Left ventricle myocardium inferior (tissue), 1 donor: ENCODE data around the gene KRT77. TPM values are rescaled to one million over a fixed set of nuclear protein-coding genes. Genes with fewer than 3 reads are reported as not detected.

Source experiments
- DNase-seq: peaks from one replicate; pipeline ENCODE4 v3.0.0-alpha.2; 2020
- H3K27ac ChIP-seq: fragments of 200-600 bp; replicated peaks from 2 replicates; pipeline ENCODE4 v1.8.0; 2021
- H3K27me3 ChIP-seq: fragments of 200-600 bp; 2 replicates; pipeline ENCODE4 v1.8.0; 2021; ENCODE audit warnings: low read depth
- H3K36me3 ChIP-seq: fragments of 200-600 bp; 2 replicates; pipeline ENCODE4 v1.8.0; 2021
- H3K4me1 ChIP-seq: fragments of 200-600 bp; 2 replicates; pipeline ENCODE4 v1.8.0; 2021
- H3K4me3 ChIP-seq: fragments of 200-600 bp; 2 replicates; pipeline ENCODE4 v1.8.0; 2021; ENCODE audit warnings: mild to moderate bottlenecking, moderate library complexity
- H3K9me3 ChIP-seq: fragments of 200-600 bp; replicated peaks from 2 replicates; pipeline ENCODE4 v1.8.0; 2021
- intact Hi-C: fragments of 100-400 bp; cut with micrococcal nuclease; formaldehyde crosslinking; loops from one replicate; pipeline ENCODE4 v1.11.0; 2022
- total RNA-seq: library from RNA; stranded (reverse); fragmentation: NEBNext Ultra II Directional; extraction: Animal tissue kit (Norgen Biotek cat#: 25700); gene quantifications from one replicate; pipeline ENCODE4 v1.2.1, GENCODE V29; 2021
- TF ChIP-seq, protein P1 (sequence below): fragments of 200-600 bp; IDR thresholded peaks from 2 replicates; pipeline ENCODE4 v1.8.0; 2021; ENCODE audit warnings: antibody characterized with exemption, mild to moderate bottlenecking, borderline replicate concordance
- donor health status: DM: no; HTN: yes; CAD: no; lungs with severe emphysema.

KRT77 gene
- total RNA-seq, 1 donor from 2014 or later, result not detected

DNA sequence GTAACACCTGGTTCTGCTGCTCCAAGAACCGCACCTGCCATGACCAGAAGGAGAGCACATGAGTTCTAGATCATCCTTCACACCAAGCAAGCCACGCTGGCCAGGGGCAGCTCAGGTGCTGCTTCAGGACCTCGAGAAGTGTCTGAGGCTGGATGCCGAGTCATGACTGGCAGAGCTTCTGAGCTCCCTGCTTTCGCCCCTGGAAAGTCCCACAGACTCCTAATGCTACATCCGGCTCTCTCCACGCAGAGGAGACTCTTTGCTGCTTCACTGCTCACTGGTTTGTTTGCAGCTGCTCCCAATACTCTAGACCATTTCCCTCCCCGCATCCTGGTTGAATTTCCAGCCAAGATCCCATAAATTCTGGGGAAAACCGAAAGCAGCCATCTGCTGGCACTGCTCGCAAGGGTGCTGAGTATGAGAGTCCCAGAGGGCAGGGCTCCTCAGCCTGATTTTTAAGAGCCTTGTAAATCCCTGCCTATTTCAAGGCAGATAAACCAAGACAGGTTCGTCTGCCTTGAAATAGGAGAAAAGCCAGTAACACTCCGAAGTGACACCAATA is 52.7 kb downstream of the KRT77 start:
- Histone ChIP-seq H3K4me3 (no peak overlapping the region), H3K36me3 (no peaks in the 10 kb centered on the region), H3K27me3 (peaks cover 35% of the 10 kb centered on the region), H3K4me1 (peaks cover 7% of the 10 kb centered on the region), H3K27ac (no peak overlapping the region), H3K9me3 (no peaks in the 10 kb centered on the region)
- intact Hi-C loops, result no loop called here
- no peak for DNase-seq
- TF ChIP-seq, protein P1, sequence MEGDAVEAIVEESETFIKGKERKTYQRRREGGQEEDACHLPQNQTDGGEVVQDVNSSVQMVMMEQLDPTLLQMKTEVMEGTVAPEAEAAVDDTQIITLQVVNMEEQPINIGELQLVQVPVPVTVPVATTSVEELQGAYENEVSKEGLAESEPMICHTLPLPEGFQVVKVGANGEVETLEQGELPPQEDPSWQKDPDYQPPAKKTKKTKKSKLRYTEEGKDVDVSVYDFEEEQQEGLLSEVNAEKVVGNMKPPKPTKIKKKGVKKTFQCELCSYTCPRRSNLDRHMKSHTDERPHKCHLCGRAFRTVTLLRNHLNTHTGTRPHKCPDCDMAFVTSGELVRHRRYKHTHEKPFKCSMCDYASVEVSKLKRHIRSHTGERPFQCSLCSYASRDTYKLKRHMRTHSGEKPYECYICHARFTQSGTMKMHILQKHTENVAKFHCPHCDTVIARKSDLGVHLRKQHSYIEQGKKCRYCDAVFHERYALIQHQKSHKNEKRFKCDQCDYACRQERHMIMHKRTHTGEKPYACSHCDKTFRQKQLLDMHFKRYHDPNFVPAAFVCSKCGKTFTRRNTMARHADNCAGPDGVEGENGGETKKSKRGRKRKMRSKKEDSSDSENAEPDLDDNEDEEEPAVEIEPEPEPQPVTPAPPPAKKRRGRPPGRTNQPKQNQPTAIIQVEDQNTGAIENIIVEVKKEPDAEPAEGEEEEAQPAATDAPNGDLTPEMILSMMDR, result no peak

DNA sequence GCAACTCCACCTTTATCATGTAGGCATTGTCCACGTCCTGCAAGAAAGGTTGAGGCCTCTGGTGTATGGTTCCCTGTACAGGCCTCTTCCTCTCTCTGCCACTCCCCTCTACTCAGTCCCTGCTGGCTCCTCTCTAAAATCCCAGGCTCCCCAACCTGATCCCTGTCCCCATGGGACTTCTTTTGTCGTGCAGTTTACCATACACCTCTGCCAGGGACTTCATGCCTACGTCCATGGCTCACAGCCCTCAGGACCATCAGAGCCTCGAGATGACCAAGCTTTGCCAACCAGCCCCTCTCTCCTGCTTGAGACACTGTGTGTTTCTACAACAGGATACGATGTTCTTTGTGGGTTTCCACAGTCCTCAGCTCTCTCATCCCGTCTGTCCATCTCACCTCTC is 54.3 kb downstream of the KRT77 start:
- Histone ChIP-seq H3K4me1 (no peaks in the 10 kb centered on the region), H3K9me3 (no peaks in the 10 kb centered on the region), H3K27ac (no peak overlapping the region), H3K4me3 (no peak overlapping the region), H3K36me3 (no peaks in the 10 kb centered on the region), H3K27me3 (peaks cover 32% of the 10 kb centered on the region)
- no peak for DNase-seq
- TF ChIP-seq, protein P1, result no peak
- intact Hi-C loops, result no loop called here

DNA sequence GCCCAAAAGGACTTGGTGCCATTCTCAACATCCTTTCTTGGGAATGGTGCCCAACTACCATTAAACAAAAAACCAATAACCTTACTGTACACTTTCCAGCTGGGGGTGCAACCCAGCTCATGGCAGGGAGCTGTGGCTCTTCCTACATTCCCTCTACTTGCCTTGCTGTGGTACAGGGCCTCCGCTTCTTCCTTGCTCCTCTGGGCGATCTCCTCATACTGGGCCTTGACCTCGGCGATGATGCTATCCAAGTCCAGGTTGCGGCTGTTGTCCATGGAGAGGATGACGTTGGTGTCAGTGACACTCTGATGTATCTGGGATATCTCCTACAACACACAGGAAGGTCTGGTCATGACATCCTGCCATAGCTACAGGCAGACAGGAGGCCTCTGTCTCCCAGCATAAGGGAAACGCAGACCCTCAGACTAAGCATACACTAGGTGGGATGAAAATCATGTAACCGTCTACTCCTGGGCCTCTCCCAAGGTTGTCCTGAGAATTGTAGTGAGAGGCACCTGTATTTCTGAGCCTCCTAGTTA is 55.2 kb downstream of the KRT77 start:
- no peak for DNase-seq
- intact Hi-C loops, result no loop called here
- Histone ChIP-seq H3K4me1 (no peaks in the 10 kb centered on the region), H3K27ac (no peak overlapping the region), H3K4me3 (no peak overlapping the region), H3K9me3 (no peaks in the 10 kb centered on the region), H3K27me3 (peaks cover 32% of the 10 kb centered on the region), H3K36me3 (no peaks in the 10 kb centered on the region)
- TF ChIP-seq, protein P1, result no peak

DNA sequence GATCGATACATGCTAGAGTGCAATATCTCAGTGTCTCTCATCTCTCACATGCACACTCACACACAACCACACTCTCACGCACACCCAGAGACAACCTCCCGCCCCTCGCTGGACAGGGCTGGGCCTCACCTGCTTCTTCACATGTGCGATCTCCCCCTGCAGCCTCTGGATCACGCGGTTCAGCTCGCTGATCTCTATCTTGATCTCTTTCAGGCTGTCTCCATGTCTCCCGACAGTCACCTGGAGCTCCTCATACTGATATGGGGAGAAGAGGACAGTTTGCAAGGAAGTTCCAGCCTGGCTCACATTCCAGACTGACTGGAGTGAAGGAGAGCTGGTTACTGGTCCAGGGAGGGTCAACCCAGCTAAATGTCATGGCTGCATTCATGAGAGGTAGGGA is 55.7 kb downstream of the KRT77 start:
- Histone ChIP-seq H3K9me3 (no peaks in the 10 kb centered on the region), H3K27me3 (peaks cover 31% of the 10 kb centered on the region), H3K27ac (no peak overlapping the region), H3K4me1 (no peaks in the 10 kb centered on the region), H3K4me3 (no peak overlapping the region), H3K36me3 (no peaks in the 10 kb centered on the region)
- no peak for DNase-seq
- intact Hi-C loops, result no loop called here
- TF ChIP-seq, protein P1, result no peak

DNA sequence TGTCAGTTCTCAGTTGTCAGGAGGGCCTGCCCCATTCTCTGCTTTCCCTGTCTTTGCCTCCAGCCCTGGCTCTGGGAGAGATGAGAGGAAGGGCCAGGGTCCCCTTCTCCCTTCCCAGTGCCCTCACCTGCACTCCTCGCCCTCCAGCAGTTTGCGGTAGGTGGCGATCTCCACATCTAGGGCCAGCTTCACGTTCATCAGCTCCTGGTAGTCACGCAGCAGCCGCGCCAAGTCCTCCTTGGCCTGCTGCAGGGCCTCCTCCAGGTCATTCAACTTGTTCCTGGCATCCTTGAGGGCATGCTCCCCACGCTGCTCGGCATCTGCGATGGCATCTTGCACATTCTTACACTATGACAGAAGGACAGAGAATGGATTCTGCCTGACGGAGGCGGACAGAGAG is 56.7 kb downstream of the KRT77 start:
- TF ChIP-seq, protein P1, result no peak
- no peaks in the 10 kb centered on the region for H3K36me3 ChIP-seq
- no peaks in the 10 kb centered on the region for H3K4me1 ChIP-seq
- no peak overlapping the region for H3K4me3 ChIP-seq
- no peak overlapping the region for H3K27ac ChIP-seq
- no peaks in the 10 kb centered on the region for H3K9me3 ChIP-seq
- H3K27me3 ChIP-seq, result peaks cover 31% of the 10 kb centered on the region
- DNase-seq, result no peak
- intact Hi-C loops, result no loop called here
